GM20000 (cell line): ENCODE results near the gene FAM240A.

ENCODE experiments used
- DNase-seq: peaks from one replicate; pipeline ENCODE4 v3.0.0; 2012; ENCODE audit warnings: low spot score
- CTCF ChIP-seq: IDR thresholded peaks from 2 replicates; pipeline ENCODE4 v1.5.1; 2012; ENCODE audit warnings: mild to moderate bottlenecking, control low read depth; ENCODE audit errors: extremely low read depth, missing control alignments

FAM240A gene

GRCh38 chr3:46664971-46665762 lies 52.8 kb downstream of the FAM240A start:
- TF ChIP-seq CTCF, result no peak
- DNase-seq, result no peak

- TF ChIP-seq CTCF, result no peak
- DNase-seq, result peak; percentile 2
Measured at GRCh38 chr3:46665763-46666452, 53.6 kb downstream of the FAM240A start.

- TF ChIP-seq CTCF, result no peak
- no peak for DNase-seq
Measured at GRCh38 chr3:46666453-46666845, 54.1 kb downstream of the FAM240A start.

GRCh38 chr3:46667061-46667621 lies 54.8 kb downstream of the FAM240A start:
- DNase-seq, result peak; percentile 4
- no peak for TF ChIP-seq CTCF

- TF ChIP-seq CTCF, result no peak
- DNase-seq, result no peak
Measured at GRCh38 chr3:46667657-46668056, 55.3 kb downstream of the FAM240A start.

- TF ChIP-seq CTCF, result no peak
- no peak for DNase-seq
Measured at GRCh38 chr3:46668116-46668515, 55.8 kb downstream of the FAM240A start.

GRCh38 chr3:46668591-46668990 lies 56.3 kb downstream of the FAM240A start:
- DNase-seq, result no peak
- TF ChIP-seq CTCF, result no peak
